Kidney epithelial cell (primary cell): ENCODE data around the gene MCOLN1. TPM values are rescaled to one million over a fixed set of nuclear protein-coding genes. Genes with fewer than 3 reads are reported as not detected.
"Not testable (repeated sequence)": the region's sequence is repeated elsewhere in the genome, so short reads cannot be mapped to it uniquely, and the experiment has no call there.

Source experiments
- DNase-seq: peaks from one replicate; pipeline ENCODE4 v3.0.0-alpha.2; 2010; ENCODE audit warnings: low read depth
- H3K27me3 ChIP-seq: 2 replicates; pipeline ENCODE4 v1.6.0; 2011; ENCODE audit warnings: low read length; ENCODE audit not compliant: control insufficient read depth, insufficient read depth
- H3K36me3 ChIP-seq: 2 replicates; pipeline ENCODE4 v1.5.1; 2011; ENCODE audit warnings: low read length; ENCODE audit not compliant: control insufficient read depth, insufficient read depth
- H3K4me3 ChIP-seq: 2 replicates; pipeline ENCODE4 v1.5.1; 2011; ENCODE audit warnings: low read depth, mild to moderate bottlenecking, control low read depth, low read length
- CTCF ChIP-seq: IDR thresholded peaks from 2 replicates; pipeline ENCODE4 v1.5.1; 2011; ENCODE audit warnings: mild to moderate bottlenecking, moderate library complexity, low read length, control low read depth, inconsistent platforms; ENCODE audit not compliant: insufficient read depth, poor library complexity, severe bottlenecking
- total RNA-seq: library from RNA; depleted of rRNA; stranded (reverse); fragments of >200 nt; gene quantifications from 2 replicates; pipeline ENCODE4 v1.2.3, GENCODE V29; 2015

MCOLN1 gene
- total RNA-seq, 1 donor from 2014 or later = 13.7 TPM

- no peaks in the 10 kb centered on the region for H3K27me3 ChIP-seq
- TF ChIP-seq CTCF = no peak
- no peaks in the 10 kb centered on the region for H3K36me3 ChIP-seq
- no peak for DNase-seq
- no peak overlapping the region for H3K4me3 ChIP-seq
Observed at GRCh38 chr19:7565332-7565731, 42.9 kb downstream of the MCOLN1 start.

DNA sequence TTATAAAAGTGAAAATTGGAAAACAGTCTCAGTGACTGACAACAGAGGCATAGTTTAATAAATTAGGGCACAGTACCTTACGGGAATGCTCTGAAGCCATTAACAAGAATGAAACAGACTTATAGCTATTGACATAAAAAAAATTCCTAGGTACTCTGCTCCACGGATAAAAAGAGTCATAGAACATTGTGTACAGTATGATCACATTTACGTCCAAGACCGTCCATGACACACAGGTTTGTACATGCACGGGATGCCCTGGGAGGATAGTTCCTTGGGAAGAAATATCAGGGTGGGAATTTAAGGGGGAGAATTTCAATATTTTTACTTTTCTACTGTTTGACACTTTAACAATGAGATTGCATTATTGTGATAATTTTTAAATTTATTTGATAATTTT is 48.3 kb downstream of the MCOLN1 start:
- Histone ChIP-seq H3K4me3 (no peak overlapping the region), H3K27me3 (no peaks in the 10 kb centered on the region), H3K36me3 (no peaks in the 10 kb centered on the region)
- TF ChIP-seq CTCF = no peak
- DNase-seq = no peak

GRCh38 chr19:7575434-7576040 is 53.1 kb downstream of the MCOLN1 start:
- no peak for DNase-seq
- Histone ChIP-seq H3K27me3 (peaks cover 6% of the 10 kb centered on the region), H3K4me3 (no peak overlapping the region), H3K36me3 (no peaks in the 10 kb centered on the region)
- no peak for TF ChIP-seq CTCF

DNA sequence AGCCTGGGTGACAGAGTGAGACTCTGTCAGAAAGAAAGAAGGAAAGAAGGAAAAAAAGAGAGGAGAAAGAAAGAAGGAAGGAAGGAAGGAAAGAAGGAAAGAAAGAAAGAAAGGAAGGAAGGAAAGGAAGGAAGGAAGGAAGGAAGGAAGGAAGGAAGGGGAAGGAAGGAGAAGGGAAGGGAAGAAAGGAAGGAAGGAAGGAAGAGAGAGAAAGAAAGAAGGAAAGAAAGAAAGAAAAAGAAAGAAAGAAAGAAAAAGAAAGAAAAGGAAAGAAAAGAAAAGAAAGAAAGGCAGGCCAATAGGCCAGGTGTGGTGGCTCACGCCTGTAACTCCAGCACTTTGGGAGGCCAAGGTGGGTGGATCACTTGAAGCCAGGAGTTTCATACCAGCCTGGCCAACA is 55.0 kb downstream of the MCOLN1 start:
- not testable (repeated sequence) for DNase-seq, H3K27me3 ChIP-seq, H3K4me3 ChIP-seq, H3K36me3 ChIP-seq

- peaks cover 6% of the 10 kb centered on the region for H3K27me3 ChIP-seq
- no peak for TF ChIP-seq CTCF
- DNase-seq = no peak
- H3K36me3 ChIP-seq = no peaks in the 10 kb centered on the region
- no peak overlapping the region for H3K4me3 ChIP-seq
Observed at GRCh38 chr19:7578127-7578526, 55.7 kb downstream of the MCOLN1 start.

DNA sequence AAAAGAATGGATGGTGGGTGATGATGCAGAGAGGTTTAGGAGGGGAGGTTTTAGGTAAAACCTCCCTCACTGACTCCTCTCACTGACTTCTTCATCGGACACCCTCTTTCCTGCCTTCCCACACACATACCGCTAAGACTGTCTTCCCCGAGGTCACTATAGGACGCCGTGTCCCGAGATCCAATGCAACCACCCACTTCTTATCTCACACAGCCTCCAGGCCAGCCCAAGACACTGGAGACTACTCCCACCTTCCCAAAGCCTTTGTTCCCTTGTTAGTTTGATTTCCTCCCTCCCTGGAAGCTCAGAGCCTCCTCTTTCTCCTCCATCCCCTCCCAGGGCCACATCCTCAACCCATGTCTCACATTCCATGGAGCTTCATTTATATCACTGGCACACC is 56.8 kb downstream of the MCOLN1 start:
- Histone ChIP-seq H3K36me3 (no peaks in the 10 kb centered on the region), H3K27me3 (peaks cover 6% of the 10 kb centered on the region), H3K4me3 (no peak overlapping the region)
- DNase-seq = no peak
- no peak for TF ChIP-seq CTCF
